ENCODE measurements around the gene KRTAP10-12.

KRTAP10-12 gene

DNA sequence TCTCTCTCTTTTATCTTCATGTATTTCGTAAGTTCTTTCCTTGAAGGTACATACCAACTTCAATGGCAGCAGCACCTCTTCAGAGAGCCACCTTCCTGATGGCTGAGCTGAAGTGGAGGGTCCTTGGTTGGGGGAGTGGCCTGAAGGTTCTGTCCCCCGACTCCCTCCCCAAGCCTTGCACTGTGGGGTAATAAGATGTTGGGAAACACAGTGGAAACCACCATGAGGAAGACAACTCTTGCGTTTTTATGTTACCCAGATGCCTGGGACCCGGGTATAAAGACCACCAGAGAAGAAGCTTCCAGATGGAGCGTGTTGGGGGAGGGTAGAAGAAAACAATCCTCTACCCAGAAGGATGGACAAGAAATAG is 38.4 kb upstream of the KRTAP10-12 start:
- TF ChIP-seq GATA3 (IDR thresholded peaks at IDR 0.05; ENCODE audit: low read depth, low read length): no peak

DNA sequence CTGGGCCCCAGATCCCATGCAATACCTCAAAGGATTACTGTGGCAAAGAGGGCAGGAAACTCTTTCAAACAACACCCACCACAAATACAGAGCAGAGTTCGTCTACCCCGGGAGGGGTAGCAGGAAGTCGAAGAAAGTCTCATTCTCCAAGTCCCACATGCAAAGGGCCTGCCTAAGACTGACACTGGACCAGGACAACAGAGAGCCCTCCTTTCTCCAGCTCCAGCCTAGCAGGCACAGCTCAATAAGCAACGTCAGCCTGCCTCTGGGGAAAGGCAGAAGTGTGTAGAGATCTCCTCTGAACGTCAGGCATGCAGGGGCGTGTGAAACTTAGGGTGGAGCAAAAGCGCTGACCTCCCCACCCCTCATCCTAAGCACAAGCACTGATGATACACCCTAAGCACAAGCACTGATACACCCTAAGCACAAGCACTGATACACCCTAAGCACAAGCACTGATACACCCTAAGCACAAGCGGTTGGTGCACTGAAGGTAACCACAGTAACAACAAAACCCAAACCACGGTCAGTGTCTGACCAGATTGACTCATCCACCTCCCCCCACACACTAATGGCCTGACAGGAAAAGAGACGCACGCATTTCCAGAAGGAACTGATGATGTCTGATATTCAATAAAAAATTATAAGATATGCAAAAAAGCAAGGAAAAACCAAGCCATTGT is 37.9 kb upstream of the KRTAP10-12 start:
- TF ChIP-seq GATA2 (IDR thresholded peaks at IDR 0.05; ENCODE audit: low read depth, low read length) (no peak), GATA3 (IDR thresholded peaks at IDR 0.05; ENCODE audit: low read depth, low read length) (no peak)

DNA sequence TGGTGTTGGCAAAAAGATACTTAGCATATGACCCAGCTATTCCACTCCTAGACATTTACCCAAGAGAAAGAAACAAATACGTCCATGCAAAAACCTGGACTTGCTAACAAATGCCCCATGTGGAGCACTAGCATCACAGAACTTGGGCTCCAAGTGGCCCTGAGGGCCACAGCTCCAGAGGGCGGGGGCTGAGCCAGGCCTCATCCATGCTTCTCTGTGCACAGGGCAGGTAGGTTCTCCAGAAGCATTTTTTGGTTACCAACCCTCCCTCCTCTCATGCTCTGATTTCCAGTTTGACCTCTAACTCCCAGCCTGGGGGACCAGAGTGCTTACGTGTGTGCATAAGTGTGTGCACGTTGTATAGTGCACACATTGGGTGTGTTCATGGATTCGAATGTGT is 32.3 kb upstream of the KRTAP10-12 start:
- TF ChIP-seq GATA3 (IDR thresholded peaks at IDR 0.05; ENCODE audit: low read depth, low read length) (no peak), GATA2 (IDR thresholded peaks at IDR 0.05; ENCODE audit: low read depth, low read length) (no peak)

DNA sequence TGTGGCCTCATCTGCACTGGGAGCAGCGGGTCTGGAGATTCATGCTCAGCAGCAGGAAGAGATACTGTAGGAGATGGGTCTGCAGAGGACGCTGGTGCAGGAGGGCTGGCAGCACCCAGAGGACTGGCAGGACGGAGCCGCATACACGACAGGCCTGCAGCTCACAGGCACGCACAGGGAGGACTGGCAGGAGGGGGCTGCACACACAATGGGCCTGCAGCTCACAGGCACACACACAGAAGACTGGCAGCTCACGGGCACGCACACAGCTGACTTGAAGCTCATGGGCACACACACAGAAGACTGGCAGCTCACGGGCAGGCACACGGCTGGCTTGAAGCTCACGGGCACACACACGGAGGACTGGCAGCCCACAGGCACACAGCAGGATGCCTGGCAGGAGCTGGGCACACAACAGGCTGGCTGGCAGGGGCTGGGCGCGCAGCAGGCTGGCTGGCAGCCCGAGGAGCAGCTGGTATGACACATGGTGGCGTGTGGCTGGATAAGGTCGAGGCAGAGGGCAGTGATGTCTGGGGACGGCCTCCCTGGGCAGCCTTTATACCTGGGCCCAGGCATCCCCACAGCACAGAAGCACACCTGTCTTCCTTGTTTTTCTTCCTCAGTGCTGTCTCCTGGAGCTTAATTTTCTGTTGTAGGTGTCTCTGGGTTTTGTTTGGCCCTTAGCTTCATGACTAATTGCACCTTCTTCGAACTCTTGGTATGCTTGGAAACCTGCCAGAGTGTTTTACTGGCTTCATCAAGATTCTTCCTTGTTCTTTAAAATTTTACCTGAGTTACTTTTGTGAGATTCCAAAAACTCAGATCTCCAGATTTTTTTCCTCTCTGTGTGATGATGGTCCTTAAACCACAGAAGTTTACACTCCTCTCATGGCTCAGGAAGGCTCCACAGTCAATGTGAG is 30.3 kb upstream of the KRTAP10-12 start, which contains the start of gene KRTAP12-2:
TSS of gene KRTAP12-2 (minus strand) at position 527 of the 920 bp plus-strand sequence. CDS start at position 486, 41 bp downstream.
- TF ChIP-seq GATA2 (IDR thresholded peaks at IDR 0.05; ENCODE audit: low read depth, low read length): no peak
- TF ChIP-seq GATA3 (IDR thresholded peaks at IDR 0.05; ENCODE audit: low read depth, low read length): no peak

DNA sequence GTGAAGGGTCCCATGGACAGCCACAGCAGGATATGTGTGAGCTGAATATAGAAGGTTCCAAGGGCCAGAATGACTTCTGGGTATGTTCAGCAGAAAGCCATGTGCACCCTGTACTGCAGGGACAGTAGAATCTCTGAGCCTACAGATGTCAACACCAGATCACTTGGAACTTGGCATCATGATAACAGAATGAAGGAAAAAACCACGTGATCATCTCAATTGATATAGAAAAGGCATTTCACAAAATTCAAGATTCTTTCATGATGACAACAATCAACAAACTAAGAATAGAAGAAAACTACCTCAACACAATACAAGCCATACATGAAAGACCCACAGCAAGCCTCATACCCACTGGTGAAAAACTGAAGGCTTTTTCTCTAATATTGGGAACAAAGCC is 29.4 kb upstream of the KRTAP10-12 start:
- no peak for TF ChIP-seq GATA3 (IDR thresholded peaks at IDR 0.05; ENCODE audit: low read depth, low read length)
- TF ChIP-seq GATA2 (IDR thresholded peaks at IDR 0.05; ENCODE audit: low read depth, low read length): no peak

DNA sequence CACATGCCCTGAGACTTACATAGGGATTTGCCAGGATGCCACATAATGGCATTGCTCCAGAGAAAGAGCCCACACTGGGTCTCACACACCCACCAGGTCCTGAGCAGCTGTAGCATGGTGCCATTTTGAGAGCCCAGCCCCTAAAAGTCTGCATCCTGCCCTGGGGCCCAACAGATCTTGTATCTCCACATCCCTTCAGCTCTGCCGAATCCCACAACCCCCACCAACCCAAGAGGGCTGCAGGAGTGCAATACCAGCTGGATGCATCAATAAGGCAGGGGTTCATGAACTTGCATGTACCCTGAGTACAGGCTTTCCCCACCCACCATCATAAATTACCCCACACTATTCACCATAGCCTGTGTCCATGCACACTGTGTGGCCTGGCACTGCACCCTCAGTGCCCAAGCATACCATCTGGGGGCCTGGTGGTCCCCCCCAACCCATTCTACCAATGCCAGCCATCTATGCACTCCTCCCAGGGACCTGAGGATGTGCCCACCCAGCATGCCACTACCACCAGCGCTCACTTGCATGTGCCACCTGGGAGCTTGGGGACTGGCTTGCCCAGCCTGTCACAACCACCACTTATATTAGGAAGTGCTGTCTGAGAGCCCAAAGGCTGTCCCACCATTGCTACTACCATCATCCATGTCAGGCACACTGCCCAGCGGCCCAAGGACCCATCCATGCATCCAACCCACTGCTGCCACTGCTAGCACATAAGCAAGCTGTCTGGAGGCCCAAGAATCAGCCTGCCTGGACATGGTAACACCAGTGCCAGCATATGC is 26.1 kb upstream of the KRTAP10-12 start:
- no peak for TF ChIP-seq GATA2 (IDR thresholded peaks at IDR 0.05; ENCODE audit: low read depth, low read length)
- TF ChIP-seq GATA3 (IDR thresholded peaks at IDR 0.05; ENCODE audit: low read depth, low read length): no peak

DNA sequence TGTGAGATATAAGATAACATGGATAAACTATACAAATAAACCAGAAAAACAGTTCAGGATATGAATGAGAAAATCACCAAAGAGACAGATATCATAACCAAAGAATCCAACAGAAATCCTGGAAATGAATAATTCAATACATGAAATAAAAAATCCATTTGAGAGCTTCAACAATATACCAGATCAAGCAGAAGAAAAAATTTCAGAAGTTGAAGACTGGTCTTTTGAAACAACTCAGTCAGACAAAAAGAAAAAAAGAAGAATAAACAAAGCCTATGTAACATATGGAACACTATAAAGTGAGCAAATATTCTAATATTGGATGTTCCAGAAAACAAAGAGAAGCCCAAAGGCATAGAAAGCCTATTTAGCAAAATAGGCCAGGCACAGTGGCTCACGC is 25.1 kb upstream of the KRTAP10-12 start:
- TF ChIP-seq GATA2 (IDR thresholded peaks at IDR 0.05; ENCODE audit: low read depth, low read length) (no peak), GATA3 (IDR thresholded peaks at IDR 0.05; ENCODE audit: low read depth, low read length) (no peak)

DNA sequence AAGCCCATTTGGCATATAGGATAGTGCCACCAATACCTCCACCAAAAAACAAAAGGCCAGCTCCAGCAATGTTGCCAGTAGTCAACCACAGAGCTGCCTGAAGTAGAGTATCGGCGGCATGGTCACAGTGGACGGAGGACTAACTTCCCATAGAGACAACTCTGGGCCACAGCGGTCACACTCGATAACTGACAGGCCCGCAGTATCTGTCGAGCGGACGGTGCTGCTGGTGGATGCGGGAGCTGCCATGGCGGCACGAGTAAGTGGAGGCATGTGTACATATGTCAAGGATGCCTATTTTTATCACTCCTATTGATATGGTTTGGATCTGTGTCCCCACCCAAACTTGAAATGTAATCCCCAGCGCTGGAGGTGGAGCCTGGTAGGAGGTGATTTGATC is 19.1 kb upstream of the KRTAP10-12 start:
- TF ChIP-seq GATA3 (IDR thresholded peaks at IDR 0.05; ENCODE audit: low read depth, low read length) (no peak), GATA2 (IDR thresholded peaks at IDR 0.05; ENCODE audit: low read depth, low read length) (no peak)

DNA sequence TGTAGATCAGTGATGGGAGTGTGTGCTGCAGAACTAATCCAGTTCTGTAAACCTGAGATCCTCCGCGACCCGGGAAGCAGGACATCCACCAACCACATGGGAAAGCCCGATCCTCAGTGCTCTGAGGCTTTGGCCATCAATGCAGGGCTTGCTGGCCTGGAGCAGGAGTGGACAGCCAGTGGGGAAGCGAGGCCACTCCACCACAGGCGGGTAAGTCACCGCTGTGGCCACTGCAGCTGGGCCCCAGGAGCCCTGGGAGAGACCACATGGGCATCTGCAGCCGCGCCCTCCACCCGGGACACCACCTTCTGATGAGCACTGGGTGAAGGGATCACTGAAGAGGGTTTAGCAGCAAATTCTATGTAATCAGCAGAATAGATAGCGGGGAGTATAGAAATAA is 15.8 kb upstream of the KRTAP10-12 start:
- TF ChIP-seq GATA2 (IDR thresholded peaks at IDR 0.05; ENCODE audit: low read depth, low read length) (no peak), GATA3 (IDR thresholded peaks at IDR 0.05; ENCODE audit: low read depth, low read length) (no peak)

DNA sequence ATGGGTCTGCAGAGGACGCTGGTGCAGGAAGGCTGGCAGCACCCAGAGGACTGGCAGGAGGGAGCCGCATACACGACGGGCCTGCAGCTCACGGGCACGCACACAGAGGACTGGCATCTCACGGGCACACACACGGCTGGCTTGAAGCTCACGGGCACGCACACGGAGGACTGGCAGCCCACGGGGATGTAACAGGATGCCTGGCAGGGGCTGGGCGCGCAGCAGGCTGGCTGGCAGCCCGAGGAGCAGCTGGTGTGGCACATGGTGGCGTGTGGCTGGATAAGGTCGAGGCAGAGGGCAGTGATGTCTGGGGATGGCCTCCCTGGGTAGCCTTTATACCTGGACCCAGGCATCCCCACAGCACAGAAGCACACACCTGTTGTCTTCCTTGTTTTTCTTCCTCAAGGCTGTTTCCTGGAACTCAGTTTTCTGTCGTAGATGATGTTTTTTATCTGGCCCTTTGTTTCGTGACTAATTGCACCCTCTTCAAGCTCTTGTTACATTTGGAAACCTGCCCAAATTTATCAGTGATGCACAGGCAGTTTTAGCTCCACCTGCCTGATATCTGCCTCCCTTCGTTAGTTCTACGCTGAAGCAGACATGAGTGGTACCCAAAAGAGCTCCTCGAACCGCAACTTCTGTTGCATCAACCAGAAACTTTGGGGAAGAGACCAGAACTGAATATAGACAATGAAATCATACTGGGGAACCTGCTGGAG is 15.0 kb upstream of the KRTAP10-12 start, which contains the start of gene KRTAP12-1:
TSS of gene KRTAP12-1 (minus strand) at position 303 of the 719 bp plus-strand sequence. CDS start at position 263, 40 bp downstream.
- TF ChIP-seq GATA3 (IDR thresholded peaks at IDR 0.05; ENCODE audit: low read depth, low read length) (no peak), GATA2 (IDR thresholded peaks at IDR 0.05; ENCODE audit: low read depth, low read length) (no peak)

DNA sequence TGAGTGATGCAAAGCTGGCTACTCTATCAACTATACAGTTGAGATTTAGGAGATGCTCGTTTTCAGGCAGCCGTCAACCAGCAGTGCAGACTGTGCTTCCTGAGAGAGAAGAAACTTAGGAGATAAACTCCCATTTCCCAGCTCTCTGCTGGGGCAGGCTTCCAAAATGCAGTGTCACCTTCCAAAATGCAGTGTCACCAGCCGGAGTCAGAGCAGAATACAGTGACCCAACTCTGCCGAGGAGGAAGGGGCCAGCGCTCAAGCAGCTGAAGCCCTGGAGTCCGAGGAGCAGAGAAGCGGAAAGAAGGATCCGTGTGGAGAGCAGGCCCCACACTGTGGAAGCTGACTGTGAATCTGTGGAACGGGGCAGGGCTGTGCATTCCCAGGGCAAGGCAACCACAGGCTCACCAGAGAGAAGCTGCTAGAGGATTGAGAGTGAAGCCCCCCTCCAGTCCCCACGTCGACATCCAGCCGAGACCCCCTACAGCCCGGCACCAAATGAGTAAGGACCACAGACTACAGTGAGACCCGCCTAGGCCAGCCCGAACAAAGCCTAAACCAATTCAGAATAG is 14.3 kb upstream of the KRTAP10-12 start:
- no peak for TF ChIP-seq GATA3 (IDR thresholded peaks at IDR 0.05; ENCODE audit: low read depth, low read length)
- TF ChIP-seq GATA2 (IDR thresholded peaks at IDR 0.05; ENCODE audit: low read depth, low read length): no peak

DNA sequence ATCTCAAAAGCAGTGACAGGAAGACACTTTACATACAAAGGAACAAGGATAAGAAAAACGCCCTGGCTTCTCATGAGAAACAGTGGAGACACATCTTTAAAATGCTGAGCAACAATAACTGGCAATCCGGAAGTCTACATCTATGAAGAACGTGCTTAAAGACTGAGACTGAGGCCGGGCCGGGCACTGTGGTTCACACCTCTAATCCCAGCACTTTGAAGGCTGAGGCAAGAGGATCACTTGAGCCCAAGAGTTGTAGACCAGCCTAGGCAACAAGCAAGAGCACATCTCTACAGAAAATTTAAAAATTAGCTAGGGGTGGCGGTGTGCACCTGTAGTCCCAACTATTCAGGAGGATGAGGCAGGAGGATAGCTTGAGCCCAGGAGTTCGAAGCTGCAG is 12.9 kb upstream of the KRTAP10-12 start:
- no peak for TF ChIP-seq GATA3 (IDR thresholded peaks at IDR 0.05; ENCODE audit: low read depth, low read length)
- no peak for TF ChIP-seq GATA2 (IDR thresholded peaks at IDR 0.05; ENCODE audit: low read depth, low read length)

DNA sequence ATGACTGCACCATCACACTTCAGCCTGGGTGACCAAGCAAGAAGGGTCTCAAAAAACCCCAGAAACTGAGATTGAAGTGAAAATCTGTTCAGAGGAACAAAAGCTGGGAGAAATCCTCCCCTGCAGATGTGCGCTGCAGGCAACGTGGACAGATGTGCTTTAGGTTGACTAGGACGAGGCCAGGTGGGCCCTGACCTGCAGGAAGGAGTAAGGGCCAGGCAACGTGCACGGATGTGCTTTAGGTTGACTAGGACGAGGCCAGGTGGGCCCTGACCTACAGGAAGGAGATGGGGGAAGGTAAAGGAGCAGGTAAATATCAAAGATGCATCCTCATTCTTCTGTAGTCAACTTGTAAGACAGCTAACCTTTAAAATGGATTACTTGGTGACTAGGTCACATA is 12.5 kb upstream of the KRTAP10-12 start:
- no peak for TF ChIP-seq GATA3 (IDR thresholded peaks at IDR 0.05; ENCODE audit: low read depth, low read length)
- no peak for TF ChIP-seq GATA2 (IDR thresholded peaks at IDR 0.05; ENCODE audit: low read depth, low read length)
